Retinal pigment epithelial cell (primary cell): ENCODE measurements around the gene IFNL2.

Source experiments
- DNase-seq: peaks from one replicate; pipeline ENCODE4 v3.0.0-alpha.2; 2010; ENCODE audit warnings: low read depth
- H3K4me3 ChIP-seq: 2 replicates; pipeline ENCODE4 v1.5.1; 2011; ENCODE audit warnings: mild to moderate bottlenecking, low read length, control low read depth, moderate library complexity
- CTCF ChIP-seq: conservative IDR thresholded peaks from 2 replicates; pipeline ENCODE4 v1.5.1; 2011; ENCODE audit warnings: low read depth, low read length, control low read depth, inconsistent platforms

Gene IFNL2

GRCh38 chr19:39282021-39282420 is 13.8 kb downstream of the IFNL2 start:
- no peak for TF ChIP-seq CTCF
- no peak for DNase-seq

DNA sequence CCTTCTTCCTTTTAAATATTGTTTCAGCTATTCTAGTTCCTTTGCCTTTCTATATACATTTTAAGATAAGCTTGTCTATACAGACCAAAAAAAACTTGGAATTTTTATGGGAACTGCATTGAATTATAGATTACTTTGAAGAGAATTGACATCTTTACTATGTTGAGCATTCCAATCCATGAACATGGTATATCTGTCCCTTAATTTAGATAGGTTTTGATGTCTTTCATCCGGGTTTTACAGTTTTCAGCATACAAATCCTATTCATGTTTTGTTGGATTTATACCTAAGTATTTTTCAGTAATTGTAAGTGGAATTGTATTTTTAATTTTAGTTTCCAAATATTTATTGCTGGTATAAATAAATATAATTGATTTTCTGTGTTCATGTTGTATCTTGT is 15.8 kb downstream of the IFNL2 start:
- no peak for DNase-seq
- no peak overlapping the region for H3K4me3 ChIP-seq
- TF ChIP-seq CTCF = no peak

More at GRCh38 chr19:39282021-39282420, 13.8 kb downstream of the IFNL2 start:
- H3K4me3 ChIP-seq = no peak overlapping the region

- H3K4me3 ChIP-seq = no peak overlapping the region
- no peak for TF ChIP-seq CTCF
- DNase-seq = no peak
Observed at GRCh38 chr19:39293394-39293793, 25.2 kb downstream of the IFNL2 start.

DNA sequence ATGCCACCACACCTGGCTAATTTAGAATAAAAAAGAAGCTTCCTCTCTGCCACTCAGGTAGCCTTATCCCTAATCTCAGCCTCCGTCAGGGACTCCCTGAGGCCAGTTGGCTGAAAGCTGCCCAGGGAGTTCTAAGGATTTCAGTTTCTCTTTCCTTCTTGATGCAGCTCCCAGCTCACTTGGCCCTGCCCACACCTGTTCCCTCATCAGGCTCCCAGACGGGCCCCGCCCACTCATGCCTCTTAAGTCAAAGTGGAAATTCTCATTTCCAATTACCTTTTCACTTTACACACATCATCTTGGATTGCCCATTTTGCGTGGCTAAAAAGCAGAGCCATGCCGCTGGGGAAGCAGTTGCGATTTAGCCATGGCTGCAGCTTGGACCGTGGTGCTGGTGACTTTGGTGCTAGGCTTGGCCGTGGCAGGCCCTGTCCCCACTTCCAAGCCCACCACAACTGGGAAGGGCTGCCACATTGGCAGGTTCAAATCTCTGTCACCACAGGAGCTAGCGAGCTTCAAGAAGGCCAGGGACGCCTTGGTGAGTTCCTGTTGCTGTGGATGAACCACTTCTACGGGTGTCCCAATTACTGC is 28.0 kb downstream of the IFNL2 start, which contains the start of gene IFNL1:
Gene IFNL1, plus strand, starts transcription at position 353 of the 591 bp plus-strand sequence. Its CDS starts 15 bp downstream, at position 368.
- H3K4me3 ChIP-seq = no peak within 1 kb of the TSS
- DNase-seq = no peak
- no peak for TF ChIP-seq CTCF

DNA sequence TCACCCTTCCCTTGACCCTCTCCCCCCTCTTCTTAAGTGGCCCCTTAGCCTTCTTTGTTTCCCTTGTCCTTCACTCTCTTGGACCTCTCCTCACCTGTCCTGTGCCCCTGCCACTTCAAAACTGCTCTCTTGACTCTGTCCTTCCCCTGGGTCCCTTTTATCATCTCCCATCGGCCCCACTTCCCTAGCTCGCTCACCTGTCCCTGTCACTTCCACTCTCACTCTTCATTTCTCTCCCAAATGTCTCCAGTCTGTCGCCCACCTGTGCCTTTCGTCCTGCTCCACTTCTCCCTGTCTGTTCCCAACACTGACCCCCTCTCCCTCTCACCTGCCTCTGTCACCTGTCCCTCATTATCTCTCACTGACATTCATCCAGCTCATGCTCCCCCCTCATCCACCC is 28.7 kb downstream of the IFNL2 start:
- TF ChIP-seq CTCF = no peak
- no peak for DNase-seq
- no peak overlapping the region for H3K4me3 ChIP-seq

- no peak for TF ChIP-seq CTCF
Observed at GRCh38 chr19:39297931-39298634, 29.9 kb downstream of the IFNL2 start.

GRCh38 chr19:39299404-39299803 is 31.2 kb downstream of the IFNL2 start:
- no peak for TF ChIP-seq CTCF
- no peak overlapping the region for H3K4me3 ChIP-seq
- DNase-seq = no peak

More at GRCh38 chr19:39297931-39298634, 29.9 kb downstream of the IFNL2 start:
- no peak for DNase-seq
- no peak overlapping the region for H3K4me3 ChIP-seq
